ENCODE measurements around the gene SLC36A3.
"Not testable (repeated sequence)": the region's sequence is repeated elsewhere in the genome, so short reads cannot be mapped to it uniquely, and the experiment has no call there.

Gene SLC36A3

GRCh38 chr5:151237685-151238084, 65.9 kb downstream of the SLC36A3 start:
- DNase-seq (ENCODE audit: low read depth): no peak

GRCh38 chr5:151236888-151237287, 66.7 kb downstream of the SLC36A3 start:
- DNase-seq (ENCODE audit: low read depth): no peak

GRCh38 chr5:151235239-151235571, 68.4 kb downstream of the SLC36A3 start:
- not testable (repeated sequence) for DNase-seq (ENCODE audit: low read depth)

DNA sequence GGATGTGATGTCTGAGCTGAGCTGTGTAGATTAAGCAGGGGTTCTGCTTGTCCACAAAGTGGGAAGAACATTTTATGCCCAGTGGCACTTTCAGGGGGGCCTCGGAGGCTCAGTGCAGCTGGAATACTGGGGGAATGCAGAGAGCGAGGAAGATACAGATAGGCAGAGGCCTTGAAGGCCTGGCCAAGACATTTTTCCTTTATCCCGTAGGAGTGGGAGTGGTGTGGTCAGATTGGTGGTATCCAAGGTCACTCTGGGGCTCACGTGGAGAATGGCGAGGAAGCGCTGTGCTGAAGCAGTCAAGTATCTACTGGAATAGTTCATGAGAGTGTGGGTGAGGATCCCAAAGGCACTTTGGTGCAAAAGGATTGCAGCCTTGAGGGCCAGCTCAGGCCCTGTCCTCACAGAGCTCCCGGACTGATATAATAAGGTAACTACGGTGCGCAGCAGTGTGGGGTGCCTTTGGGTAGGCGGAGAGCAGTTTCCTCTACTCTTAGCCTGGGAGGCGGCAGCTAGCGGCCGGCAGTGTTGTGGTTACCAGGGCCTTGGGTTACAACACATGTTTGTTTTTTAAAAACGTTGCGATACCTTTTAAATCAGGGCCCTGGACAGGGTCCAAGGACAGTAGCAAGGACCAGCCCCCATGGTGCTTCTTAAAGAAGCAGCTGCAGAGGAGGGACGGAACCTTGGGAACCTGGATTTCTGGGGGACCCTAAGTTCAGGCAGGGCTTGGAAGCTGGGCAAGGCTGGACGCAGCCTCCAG, 68.9 kb downstream of the SLC36A3 start:
- no peak for DNase-seq (ENCODE audit: low read depth)

DNA sequence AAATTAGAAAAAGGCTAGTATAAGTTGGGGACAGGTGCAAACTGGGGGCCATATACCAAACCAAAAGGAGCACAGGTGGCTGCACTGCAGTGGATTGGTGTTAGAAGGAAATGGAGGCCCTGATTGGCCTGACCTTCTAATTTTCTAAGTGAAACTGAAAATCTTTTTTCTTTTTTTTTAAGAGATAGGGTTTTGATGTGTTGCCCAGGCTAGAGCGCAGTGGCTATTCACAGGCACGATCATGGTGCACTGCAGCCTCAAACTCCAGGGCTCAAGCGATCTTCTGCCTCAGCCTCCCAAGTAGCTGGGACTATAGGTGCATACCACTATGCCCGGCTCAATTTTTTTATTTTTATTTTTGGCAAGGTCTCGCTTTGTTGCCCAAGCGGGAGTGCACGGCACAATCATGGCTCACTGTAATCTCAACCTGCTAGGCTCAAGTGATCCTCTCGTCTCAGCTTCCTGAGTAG, 69.9 kb downstream of the SLC36A3 start:
- no peak for DNase-seq (ENCODE audit: low read depth)

DNA sequence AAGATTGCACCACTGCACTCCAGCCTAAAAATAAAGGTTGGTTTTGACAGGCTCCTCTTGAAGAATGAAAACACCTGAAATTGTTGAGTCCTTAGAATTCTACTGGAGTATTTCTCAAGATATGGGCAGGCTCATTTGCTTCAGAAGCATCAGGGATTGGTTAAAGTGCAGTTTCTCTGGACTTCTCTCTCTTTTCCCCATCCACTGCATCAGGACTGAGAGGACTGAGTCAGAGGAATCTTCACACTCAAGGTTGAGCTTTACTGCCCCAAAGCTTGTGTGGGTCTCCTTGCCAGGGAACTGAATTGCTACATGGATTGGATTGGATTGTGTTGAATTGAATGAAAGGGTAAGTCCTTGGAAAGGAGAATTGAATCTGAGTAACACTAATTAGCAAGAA, 72.2 kb downstream of the SLC36A3 start:
- no peak for DNase-seq (ENCODE audit: low read depth)

GRCh38 chr5:151230048-151230680, 73.4 kb downstream of the SLC36A3 start:
- DNase-seq (ENCODE audit: low read depth): no peak

- no peak for DNase-seq (ENCODE audit: low read depth)
Measured at GRCh38 chr5:151228986-151229385, 74.6 kb downstream of the SLC36A3 start.

DNA sequence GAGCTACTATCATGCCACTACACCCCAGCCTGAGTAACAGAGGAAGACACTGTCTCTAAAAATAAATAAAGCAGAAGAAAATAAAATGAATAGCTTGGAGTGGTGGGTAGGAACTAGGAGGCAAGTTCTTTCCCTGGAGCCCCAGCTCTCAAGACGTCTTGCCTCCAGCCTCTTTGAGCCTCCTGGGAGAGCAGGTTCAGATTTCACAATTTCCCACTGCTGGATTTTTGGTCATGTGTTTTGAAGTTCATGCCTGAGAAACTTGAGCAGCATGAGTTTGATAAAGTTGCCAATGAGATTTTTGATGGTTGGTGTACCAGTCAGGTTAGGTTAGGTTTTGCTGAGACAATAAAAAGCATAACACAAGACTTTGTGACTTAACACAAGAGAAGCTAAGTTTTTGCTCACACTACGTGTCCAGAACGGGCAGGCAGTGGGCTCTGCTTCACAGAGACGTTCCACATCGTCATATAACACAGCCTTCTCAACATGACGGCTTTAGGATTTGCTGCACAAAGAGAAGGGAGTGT, 75.6 kb downstream of the SLC36A3 start:
- DNase-seq (ENCODE audit: low read depth): no peak
